Trophoblast cell (in vitro differentiated cells and primary cell): Measurements from ENCODE around the gene ATF3.

ENCODE experiments used
- DNase-seq, 2 donors: peaks; one replicate each; pipeline ENCODE4 v3.0.0-alpha.2; 2016
- H2AFZ ChIP-seq: 2 replicates; pipeline ENCODE4 v1.6.1; 2013; ENCODE audit warnings: low read length, moderate library complexity, mild to moderate bottlenecking; ENCODE audit not compliant: insufficient read depth, poor library complexity
- H2AK5ac ChIP-seq: 2 replicates; pipeline ENCODE4 v1.6.1; 2013; ENCODE audit warnings: mild to moderate bottlenecking, low read length
- H2BK120ac ChIP-seq: 2 replicates; pipeline ENCODE4 v1.6.1; 2013; ENCODE audit warnings: low read length, mild to moderate bottlenecking, moderate library complexity; ENCODE audit not compliant: insufficient read depth, poor library complexity
- H2BK12ac ChIP-seq: 2 replicates; pipeline ENCODE4 v1.6.1; 2013; ENCODE audit warnings: mild to moderate bottlenecking, low read length, moderate library complexity
- H2BK5ac ChIP-seq: 2 replicates; pipeline ENCODE4 v1.6.1; 2013; ENCODE audit warnings: low read length, low read depth, moderate library complexity, mild to moderate bottlenecking; ENCODE audit not compliant: poor library complexity
- H3K14ac ChIP-seq: 2 replicates; pipeline ENCODE4 v1.6.1; 2013; ENCODE audit warnings: mild to moderate bottlenecking, low read length
- H3K18ac ChIP-seq: 2 replicates; pipeline ENCODE4 v1.6.1; 2013; ENCODE audit warnings: mild to moderate bottlenecking, low read length
- H3K23ac ChIP-seq: 2 replicates; pipeline ENCODE4 v1.6.1; 2013; ENCODE audit warnings: low read length
- H3K27ac ChIP-seq: 2 replicates; pipeline ENCODE4 v1.5.1; 2013; ENCODE audit warnings: low read depth, mild to moderate bottlenecking, inconsistent platforms, low read length, moderate library complexity
- H3K27me3 ChIP-seq: 2 replicates; pipeline ENCODE4 v1.6.1; 2013; ENCODE audit warnings: inconsistent platforms, mild to moderate bottlenecking, low read length, moderate library complexity; ENCODE audit not compliant: insufficient read depth
- H3K36me3 ChIP-seq, 2 experiments: 1 replicate in 1 of 2; 2 replicates in 1 of 2; pipeline ENCODE4 v1.6.1; 2013; ENCODE audit warnings: low read length in 2 of 2, mild to moderate bottlenecking in 2 of 2, moderate library complexity in 1 of 2; ENCODE audit not compliant: insufficient read depth in 2 of 2, control insufficient read depth in 1 of 2
- H3K4ac ChIP-seq: 2 replicates; pipeline ENCODE4 v1.6.1; 2013; ENCODE audit warnings: low read depth, mild to moderate bottlenecking, low read length, moderate library complexity
- H3K4me1 ChIP-seq, 2 experiments: 1 replicate in 1 of 2; 2 replicates in 1 of 2; pipeline ENCODE4 v1.6.1; 2013; ENCODE audit warnings: low read length in 2 of 2, mild to moderate bottlenecking in 2 of 2, moderate library complexity in 1 of 2; ENCODE audit not compliant: insufficient read depth in 2 of 2, control insufficient read depth in 1 of 2
- H3K4me2 ChIP-seq: 2 replicates; pipeline ENCODE4 v1.6.1; 2013; ENCODE audit warnings: inconsistent platforms, mild to moderate bottlenecking, low read length, moderate library complexity
- H3K4me3 ChIP-seq: 2 replicates; pipeline ENCODE4 v1.5.1; 2013; ENCODE audit warnings: mild to moderate bottlenecking, low read depth, low read length, inconsistent platforms
- H3K79me1 ChIP-seq: one replicate; pipeline ENCODE4 v1.6.1; 2013; ENCODE audit warnings: low read length
- H3K79me2 ChIP-seq: 2 replicates; pipeline ENCODE4 v1.6.1; 2013; ENCODE audit warnings: low read length, mild to moderate bottlenecking; ENCODE audit not compliant: control insufficient read depth, insufficient read depth, poor library complexity
- H3K9ac ChIP-seq: 2 replicates; pipeline ENCODE4 v1.6.1; 2013; ENCODE audit warnings: mild to moderate bottlenecking, low read length
- H3K9me3 ChIP-seq: 2 replicates; pipeline ENCODE4 v1.6.1; 2013; ENCODE audit warnings: low read depth, mild to moderate bottlenecking, control low read depth, inconsistent platforms, low read length; ENCODE audit not compliant: insufficient read depth
- H4K12ac ChIP-seq: 2 replicates; pipeline ENCODE4 v1.6.1; 2013; ENCODE audit warnings: low read depth, mild to moderate bottlenecking, low read length, moderate library complexity
- H4K8ac ChIP-seq: 2 replicates; pipeline ENCODE4 v1.6.1; 2013; ENCODE audit warnings: low read depth, mild to moderate bottlenecking, low read length, moderate library complexity
- H4K91ac ChIP-seq: one replicate; pipeline ENCODE4 v1.6.1; 2013; ENCODE audit warnings: low read depth, mild to moderate bottlenecking, low read length, moderate library complexity
- WGBS: extraction: QIAGEN DNeasy Blood & Tissue Kit; methylation state at CpG from one replicate; pipeline ENCODE4 v1.1.7; 2013; ENCODE audit warnings: missing lambda C conversion rate; ENCODE audit not compliant: insufficient read length, insufficient coverage; ENCODE audit errors: extremely low coverage; 5-methylcytosine and 5-hydroxymethylcytosine counted together

The ATF3 gene

DNA sequence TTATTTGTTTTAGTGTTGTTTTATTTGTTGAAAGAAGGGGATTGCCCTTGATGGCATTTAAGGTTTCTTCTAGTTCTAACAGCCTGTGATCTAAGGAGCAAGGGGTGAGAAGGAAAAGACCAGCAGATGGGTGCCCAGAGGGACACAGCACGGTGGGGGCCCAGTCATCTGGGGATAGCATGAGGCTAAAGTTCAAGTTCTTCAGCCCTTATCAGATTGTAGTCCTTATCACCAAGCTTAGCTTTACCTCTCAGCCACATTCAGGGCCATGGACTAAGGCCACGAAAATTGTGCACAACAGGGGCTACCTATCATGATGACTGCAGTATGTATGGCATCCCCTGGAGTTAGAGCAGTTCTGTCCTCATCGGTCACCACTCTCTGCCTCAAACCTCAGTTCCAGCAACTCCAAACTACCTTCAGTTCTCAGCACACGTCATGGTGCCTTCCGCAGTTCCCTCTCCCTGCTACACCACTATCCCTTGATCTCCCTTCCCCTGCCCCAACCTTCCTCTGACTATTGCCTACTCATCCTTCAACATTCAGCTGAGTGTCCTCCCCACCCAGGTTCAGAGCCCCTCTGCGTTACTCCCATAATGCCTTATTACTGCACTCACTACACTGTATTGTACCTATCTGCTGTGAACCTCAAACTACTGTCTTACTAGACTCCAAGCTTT lies 36.4 kb downstream of the ATF3 start:
- Histone ChIP-seq H3K79me1 (no peaks in the 10 kb centered on the region), H2AK5ac (no peak overlapping the region), H2BK12ac (no peak overlapping the region), H3K9me3 (peaks cover 3% of the 10 kb centered on the region), H3K23ac (no peak overlapping the region), H2BK120ac (no peak overlapping the region), H3K36me3 (no peaks in the 10 kb centered on the region), H3K4me2 (no peak overlapping the region), H3K27ac (no peak overlapping the region), H3K18ac (no peak overlapping the region), H2BK5ac (no peak overlapping the region), H4K8ac (no peak overlapping the region), H2AFZ (no peak overlapping the region), H3K4ac (no peak overlapping the region), H3K4me3 (no peak overlapping the region), H3K9ac (no peak overlapping the region), H3K4me1 (no peaks in the 10 kb centered on the region), H4K12ac (no peak overlapping the region), H3K14ac (no peak overlapping the region), H4K91ac (no peak overlapping the region), H3K79me2 (no peaks in the 10 kb centered on the region), H3K27me3 (no peaks in the 10 kb centered on the region)
- no peak for DNase-seq
- no CpG with 5 or more reads among the region's 6 CpGs for WGBS

GRCh38 chr1:212645546-212646543 lies 37.3 kb downstream of the ATF3 start:
- no peak overlapping the region for H4K91ac ChIP-seq
- no peak overlapping the region for H2AFZ ChIP-seq
- no peak overlapping the region for H3K27ac ChIP-seq
- H3K14ac ChIP-seq: no peak overlapping the region
- H3K18ac ChIP-seq: no peak overlapping the region
- DNase-seq: no peak
- no CpG with 5 or more reads among the region's 13 CpGs for WGBS
- no peak overlapping the region for H2BK120ac ChIP-seq
- H3K9ac ChIP-seq: no peak overlapping the region
- no peak overlapping the region for H3K23ac ChIP-seq
- H3K27me3 ChIP-seq: no peaks in the 10 kb centered on the region
- H4K12ac ChIP-seq: no peak overlapping the region
- no peaks in the 10 kb centered on the region for H3K79me2 ChIP-seq
- H3K4me3 ChIP-seq: no peak overlapping the region
- H3K79me1 ChIP-seq: no peaks in the 10 kb centered on the region
- H3K4me1 ChIP-seq: no peaks in the 10 kb centered on the region
- no peak overlapping the region for H2AK5ac ChIP-seq
- H3K36me3 ChIP-seq: no peaks in the 10 kb centered on the region
- no peak overlapping the region for H2BK12ac ChIP-seq
- no peak overlapping the region for H4K8ac ChIP-seq
- H3K4ac ChIP-seq: no peak overlapping the region
- H2BK5ac ChIP-seq: no peak overlapping the region
- peaks cover 3% of the 10 kb centered on the region for H3K9me3 ChIP-seq
- H3K4me2 ChIP-seq: no peak overlapping the region

- Histone ChIP-seq H4K91ac (no peak overlapping the region), H2AFZ (no peak overlapping the region), H2BK12ac (no peak overlapping the region), H3K4ac (no peak overlapping the region), H3K79me1 (no peaks in the 10 kb centered on the region), H3K27ac (no peak overlapping the region), H3K36me3 (no peaks in the 10 kb centered on the region), H3K18ac (no peak overlapping the region), H3K9ac (no peak overlapping the region), H3K9me3 (peaks cover 3% of the 10 kb centered on the region), H3K4me2 (no peak overlapping the region), H2AK5ac (no peak overlapping the region), H4K12ac (no peak overlapping the region), H3K4me1 (no peaks in the 10 kb centered on the region), H3K4me3 (no peak overlapping the region), H3K79me2 (no peaks in the 10 kb centered on the region), H3K27me3 (no peaks in the 10 kb centered on the region), H2BK5ac (no peak overlapping the region), H2BK120ac (no peak overlapping the region), H4K8ac (no peak overlapping the region), H3K14ac (no peak overlapping the region), H3K23ac (no peak overlapping the region)
- DNase-seq: peak; percentile 38 to 64
- no CpG with 5 or more reads among the region's 19 CpGs for WGBS
These were observed 38.0 kb downstream of the ATF3 start for GRCh38 chr1:212646588-212646987.

GRCh38 chr1:212647004-212647403 lies 38.4 kb downstream of the ATF3 start:
- H3K4me2 ChIP-seq: no peak overlapping the region
- no peak overlapping the region for H3K4me3 ChIP-seq
- no peak overlapping the region for H3K18ac ChIP-seq
- H4K8ac ChIP-seq: no peak overlapping the region
- H4K12ac ChIP-seq: no peak overlapping the region
- no peak overlapping the region for H3K4ac ChIP-seq
- no peak overlapping the region for H3K27ac ChIP-seq
- WGBS: no CpG with 5 or more reads among the region's 11 CpGs
- peaks cover 3% of the 10 kb centered on the region for H3K9me3 ChIP-seq
- no peaks in the 10 kb centered on the region for H3K36me3 ChIP-seq
- H3K9ac ChIP-seq: no peak overlapping the region
- no peak overlapping the region for H3K23ac ChIP-seq
- no peaks in the 10 kb centered on the region for H3K4me1 ChIP-seq
- H2AFZ ChIP-seq: no peak overlapping the region
- no peak overlapping the region for H3K14ac ChIP-seq
- no peak overlapping the region for H4K91ac ChIP-seq
- H2AK5ac ChIP-seq: no peak overlapping the region
- H2BK5ac ChIP-seq: no peak overlapping the region
- H3K79me2 ChIP-seq: no peaks in the 10 kb centered on the region
- H2BK120ac ChIP-seq: no peak overlapping the region
- H3K79me1 ChIP-seq: peaks cover 1% of the 10 kb centered on the region
- H2BK12ac ChIP-seq: no peak overlapping the region
- no peak for DNase-seq
- H3K27me3 ChIP-seq: no peaks in the 10 kb centered on the region
